Endothelial cell (in vitro differentiated cells): ENCODE results near the gene CACNA1A. TPM values are rescaled to one million over a fixed set of nuclear protein-coding genes. Genes with fewer than 3 reads are reported as not detected.

ENCODE experiments used
- DNase-seq: peaks from one replicate; pipeline ENCODE4 v3.0.0; 2021; ENCODE audit warnings: low spot score
- H3K27ac Mint-ChIP-seq: one replicate; pipeline ENCODE4 v1.8.0; 2021; ENCODE audit warnings: mixed read lengths, inconsistent platforms; ENCODE audit not compliant: unreplicated experiment
- H3K27me3 Mint-ChIP-seq: one replicate; pipeline ENCODE4 v1.8.0; 2021; ENCODE audit warnings: mild to moderate bottlenecking, moderate library complexity, mixed read lengths, inconsistent platforms; ENCODE audit not compliant: unreplicated experiment
- H3K36me3 Mint-ChIP-seq: one replicate; pipeline ENCODE4 v1.8.0; 2021; ENCODE audit warnings: mild to moderate bottlenecking, low read depth, mixed read lengths, inconsistent platforms; ENCODE audit not compliant: unreplicated experiment
- H3K4me1 Mint-ChIP-seq: one replicate; pipeline ENCODE4 v1.8.0; 2021; ENCODE audit warnings: mild to moderate bottlenecking, mixed read lengths, inconsistent platforms; ENCODE audit not compliant: unreplicated experiment
- H3K4me3 Mint-ChIP-seq: one replicate; pipeline ENCODE4 v1.8.0; 2021; ENCODE audit warnings: mild to moderate bottlenecking, mixed read lengths, inconsistent platforms; ENCODE audit not compliant: unreplicated experiment
- H3K9me3 Mint-ChIP-seq: one replicate; pipeline ENCODE4 v1.8.0; 2021; ENCODE audit warnings: mixed read lengths, inconsistent platforms; ENCODE audit not compliant: unreplicated experiment
- CTCF ChIP-seq: fragments of 200-600 bp; sonication (generic); IDR thresholded peaks from one replicate; pipeline ENCODE4 v1.5.0; 2021; ENCODE audit warnings: antibody characterized with exemption; ENCODE audit not compliant: unreplicated experiment
- total RNA-seq: library from RNA; stranded (reverse); fragmentation: NEBNext Ultra II Directional; extraction: Animal tissue kit (Norgen Biotek cat#: 25700); gene quantifications from one replicate; pipeline ENCODE4 v1.2.1, GENCODE V29; 2021; ENCODE audit not compliant: unreplicated experiment

CACNA1A gene
- total RNA-seq, 1 donor from 2014 or later: 9.0 TPM

- H3K27ac Mint-ChIP-seq: no peak overlapping the region
- TF ChIP-seq CTCF: no peak
- H3K36me3 Mint-ChIP-seq: peaks cover 6% of the 10 kb centered on the region
- DNase-seq: no peak
- no peak overlapping the region for H3K4me3 Mint-ChIP-seq
- H3K9me3 Mint-ChIP-seq: peaks cover 8% of the 10 kb centered on the region
- peaks cover 20% of the 10 kb centered on the region for H3K4me1 Mint-ChIP-seq
- H3K27me3 Mint-ChIP-seq: peaks cover 9% of the 10 kb centered on the region
Measured at GRCh38 chr19:13425151-13425550, 81.1 kb downstream of the CACNA1A start.

- H3K36me3 Mint-ChIP-seq: peaks cover 6% of the 10 kb centered on the region
- no peak overlapping the region for H3K4me3 Mint-ChIP-seq
- H3K27me3 Mint-ChIP-seq: peaks cover 2% of the 10 kb centered on the region
- no peak for DNase-seq
- no peak for TF ChIP-seq CTCF
- peaks cover 5% of the 10 kb centered on the region for H3K9me3 Mint-ChIP-seq
- no peak overlapping the region for H3K27ac Mint-ChIP-seq
- no peaks in the 10 kb centered on the region for H3K4me1 Mint-ChIP-seq
Measured at GRCh38 chr19:13420780-13421179, 85.5 kb downstream of the CACNA1A start.

- Mint-ChIP-seq H3K27ac (no peak overlapping the region), H3K4me3 (no peak overlapping the region), H3K27me3 (peaks cover 1% of the 10 kb centered on the region), H3K9me3 (no peaks in the 10 kb centered on the region), H3K4me1 (no peaks in the 10 kb centered on the region), H3K36me3 (no peaks in the 10 kb centered on the region)
- DNase-seq: no peak
- TF ChIP-seq CTCF: no peak
Measured at GRCh38 chr19:13417054-13417453, 89.2 kb downstream of the CACNA1A start.

GRCh38 chr19:13411899-13412298, 94.4 kb downstream of the CACNA1A start:
- Mint-ChIP-seq H3K4me1 (no peaks in the 10 kb centered on the region), H3K27ac (no peak overlapping the region), H3K36me3 (no peaks in the 10 kb centered on the region), H3K9me3 (no peaks in the 10 kb centered on the region), H3K27me3 (peaks cover 5% of the 10 kb centered on the region), H3K4me3 (no peak overlapping the region)
- no peak for DNase-seq
- no peak for TF ChIP-seq CTCF

- H3K4me3 Mint-ChIP-seq: no peak overlapping the region
- no peaks in the 10 kb centered on the region for H3K4me1 Mint-ChIP-seq
- no peak overlapping the region for H3K27ac Mint-ChIP-seq
Measured at GRCh38 chr19:13410946-13411345, 95.3 kb downstream of the CACNA1A start.

More at GRCh38 chr19:13410946-13411345, 95.3 kb downstream of the CACNA1A start:
- H3K9me3 Mint-ChIP-seq: no peaks in the 10 kb centered on the region
- DNase-seq: no peak
- TF ChIP-seq CTCF: no peak
- peaks cover 6% of the 10 kb centered on the region for H3K27me3 Mint-ChIP-seq
- H3K36me3 Mint-ChIP-seq: no peaks in the 10 kb centered on the region
